Bronchial smooth muscle cell (primary cell): ENCODE measurements around the gene DNM2. TPM values are rescaled to one million over a fixed set of nuclear protein-coding genes. Genes with fewer than 3 reads are reported as not detected.

Source experiments
- total RNA-seq: library from RNA; depleted of rRNA; stranded (reverse); fragments of >200 nt; gene quantifications from 2 replicates; pipeline ENCODE4 v1.2.1, GENCODE V29; 2014

DNM2 gene
- 73.2 and 76.1 TPM in 2 replicates for total RNA-seq

GRCh38 chr19:10717356-10718204 is at the start of gene DNM2:
DNM2 (plus strand) TSS chr19:10718079; CDS start chr19:10718243, 164 bp downstream.

GRCh38 chr19:10835754-10836478 is 118.0 kb downstream of the DNM2 start, which contains the start of gene TMED1:
TMED1 (minus strand) TSS chr19:10836212; CDS start chr19:10836191, 21 bp downstream.

GRCh38 chr19:10848230-10848856 is 130.5 kb downstream of the DNM2 start, which contains the start of gene C19orf38:
C19orf38 (plus strand) TSS chr19:10848415; CDS start chr19:10848509, 94 bp downstream.

GRCh38 chr19:10870955-10871603 is 153.2 kb downstream of the DNM2 start, which contains the start of gene CARM1:
CARM1 (plus strand) TSS chr19:10871553; CDS start chr19:10871703, 150 bp downstream.

Other genes with a start within 250 kb of the DNM2 start
- gene KEAP1, start 214.7 kb upstream of the DNM2 start, total RNA-seq = 99.0 and 146 TPM in 2 replicates
- gene S1PR5, start 200.6 kb upstream of the DNM2 start, total RNA-seq = under 0.01 and 0.16 TPM in 2 replicates
- 6.1 and 6.9 TPM in 2 replicates for gene ATG4D, start 174.2 kb upstream of the DNM2 start, total RNA-seq
- gene KRI1, start 152.1 kb upstream of the DNM2 start, total RNA-seq = 6.9 and 7.7 TPM in 2 replicates
- gene CDKN2D, start 149.1 kb upstream of the DNM2 start, total RNA-seq = 4.3 and 7.7 TPM in 2 replicates
- not detected in 2 replicates for gene AP1M2, start 130.8 kb upstream of the DNM2 start, total RNA-seq
- gene SLC44A2, start 92.5 kb upstream of the DNM2 start, total RNA-seq = 18.8 and 20.8 TPM in 2 replicates
- 56.8 and 70.9 TPM in 2 replicates for gene ILF3, start 63.7 kb upstream of the DNM2 start, total RNA-seq
- 32.8 and 47.1 TPM in 2 replicates for gene QTRT1, start 16.6 kb upstream of the DNM2 start, total RNA-seq
- 43.0 and 50.6 TPM in 2 replicates for gene TMED1, start 118.1 kb downstream of the DNM2 start, total RNA-seq
- gene C19orf38, start 130.3 kb downstream of the DNM2 start, total RNA-seq = 1.2 and 1.3 TPM in 2 replicates
- gene CARM1, start 153.5 kb downstream of the DNM2 start, total RNA-seq = 21.7 and 22.7 TPM in 2 replicates
- 90.0 and 94.7 TPM in 2 replicates for gene YIPF2, start 210.6 kb downstream of the DNM2 start, total RNA-seq
- 22.4 and 27.1 TPM in 2 replicates for gene TIMM29, start 210.7 kb downstream of the DNM2 start, total RNA-seq
- 41.5 and 53.0 TPM in 2 replicates for gene SMARCA4, start 243.0 kb downstream of the DNM2 start, total RNA-seq